GM10266 (cell line): ENCODE results near the gene SEC61B.

Source experiments
- DNase-seq: peaks from one replicate; pipeline ENCODE4 v3.0.0; 2012; ENCODE audit errors: extremely low spot score
- CTCF ChIP-seq: IDR thresholded peaks from 2 replicates; pipeline ENCODE4 v1.5.1; 2012; ENCODE audit warnings: mild to moderate bottlenecking, low read depth; ENCODE audit not compliant: control insufficient read depth, insufficient read depth; ENCODE audit errors: missing control alignments

SEC61B gene

DNA sequence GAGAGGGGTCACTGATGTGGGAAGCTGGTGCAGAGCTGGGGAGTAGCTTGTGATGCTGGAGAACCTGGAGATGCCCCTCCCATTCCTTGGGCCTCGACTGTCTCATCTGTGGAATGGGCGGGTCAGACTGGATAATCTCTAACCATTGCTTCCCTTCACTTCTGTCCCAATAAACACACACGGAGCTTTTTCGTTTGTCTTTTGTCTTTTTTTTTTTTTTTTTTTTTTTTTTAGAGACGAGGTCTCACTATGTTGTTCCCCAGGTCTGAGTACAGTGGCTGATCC, 36.8 kb upstream of the SEC61B start:
- no peak for TF ChIP-seq CTCF
- no peak for DNase-seq

DNA sequence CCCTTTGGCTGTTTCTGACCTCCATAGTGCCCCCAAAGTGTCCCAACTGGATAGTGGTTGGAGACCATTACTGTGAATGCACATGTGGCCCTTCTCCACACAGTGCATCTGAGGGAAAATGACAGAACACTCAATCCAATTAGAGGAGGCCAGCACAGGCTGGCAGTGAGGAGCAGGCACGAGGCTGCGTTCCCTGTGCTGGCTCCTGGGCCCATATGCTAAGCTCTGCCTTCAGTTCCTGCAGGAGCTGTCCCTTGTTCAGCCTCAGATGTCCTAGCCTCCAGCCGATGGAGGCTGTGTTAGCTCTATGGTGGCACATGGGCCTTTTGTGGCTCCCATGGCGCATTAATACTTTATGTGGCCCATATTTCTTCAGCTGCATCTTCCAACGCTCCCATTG, 36.1 kb upstream of the SEC61B start:
- no peak for DNase-seq
- TF ChIP-seq CTCF, result no peak

DNA sequence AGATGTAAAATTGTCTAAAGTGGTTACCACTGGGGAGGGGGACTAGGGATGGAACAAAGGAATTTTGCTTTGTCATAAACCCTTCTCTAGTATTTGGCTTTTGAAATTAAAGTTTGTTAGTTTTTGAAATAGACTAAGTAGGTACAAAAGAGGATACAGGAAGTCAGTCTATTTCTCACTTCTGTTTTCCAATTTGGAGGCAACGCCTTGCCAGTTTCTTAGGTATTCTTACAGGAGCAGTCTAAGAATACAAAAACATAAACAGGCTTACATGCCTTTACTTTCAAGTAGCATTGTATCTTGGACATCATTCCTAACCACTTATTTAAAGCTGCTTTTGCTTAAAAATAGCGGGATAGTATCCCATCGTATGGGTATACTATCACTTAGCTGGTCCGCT, 34.8 kb upstream of the SEC61B start:
- TF ChIP-seq CTCF, result no peak

GRCh38 chr9:99189186-99189585, 32.9 kb upstream of the SEC61B start:
- no peak for DNase-seq
- no peak for TF ChIP-seq CTCF

More for the DNA sequence above, 34.8 kb upstream of the SEC61B start:
- DNase-seq, result no peak

DNA sequence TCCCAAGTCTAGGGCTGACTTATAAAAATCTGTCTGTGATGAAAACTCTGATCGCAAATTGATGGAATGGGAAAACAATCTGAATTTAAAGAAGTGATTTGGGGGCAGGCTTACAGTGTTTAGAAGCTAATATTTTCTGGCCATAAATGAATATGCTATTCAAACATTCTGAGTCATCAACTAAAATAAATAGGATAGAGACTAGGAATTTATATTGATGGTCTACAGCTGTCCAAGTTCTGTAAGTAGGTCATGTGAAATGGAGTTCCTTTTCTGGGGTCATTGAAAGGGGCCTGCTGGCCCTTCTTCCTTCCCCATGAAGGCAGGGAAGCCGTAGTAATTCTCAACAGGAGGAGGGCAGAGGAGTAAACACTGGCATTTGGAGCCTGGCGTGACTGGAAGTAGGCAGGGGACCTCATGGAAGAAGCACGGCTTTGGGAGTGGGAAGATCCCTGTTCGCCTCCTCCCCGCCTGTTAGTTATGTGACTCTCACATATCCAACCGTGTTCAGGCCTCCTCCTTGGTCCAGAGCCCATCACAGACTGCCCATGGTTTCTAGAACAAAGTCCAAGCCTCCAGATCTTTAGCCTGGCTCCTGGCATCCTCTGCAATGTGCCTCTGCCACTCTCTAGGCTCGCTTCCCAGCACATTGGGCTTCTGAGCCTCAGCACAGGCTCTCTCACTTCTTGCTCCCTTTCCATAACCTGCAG, 32.0 kb upstream of the SEC61B start:
- no peak for TF ChIP-seq CTCF
- no peak for DNase-seq

DNA sequence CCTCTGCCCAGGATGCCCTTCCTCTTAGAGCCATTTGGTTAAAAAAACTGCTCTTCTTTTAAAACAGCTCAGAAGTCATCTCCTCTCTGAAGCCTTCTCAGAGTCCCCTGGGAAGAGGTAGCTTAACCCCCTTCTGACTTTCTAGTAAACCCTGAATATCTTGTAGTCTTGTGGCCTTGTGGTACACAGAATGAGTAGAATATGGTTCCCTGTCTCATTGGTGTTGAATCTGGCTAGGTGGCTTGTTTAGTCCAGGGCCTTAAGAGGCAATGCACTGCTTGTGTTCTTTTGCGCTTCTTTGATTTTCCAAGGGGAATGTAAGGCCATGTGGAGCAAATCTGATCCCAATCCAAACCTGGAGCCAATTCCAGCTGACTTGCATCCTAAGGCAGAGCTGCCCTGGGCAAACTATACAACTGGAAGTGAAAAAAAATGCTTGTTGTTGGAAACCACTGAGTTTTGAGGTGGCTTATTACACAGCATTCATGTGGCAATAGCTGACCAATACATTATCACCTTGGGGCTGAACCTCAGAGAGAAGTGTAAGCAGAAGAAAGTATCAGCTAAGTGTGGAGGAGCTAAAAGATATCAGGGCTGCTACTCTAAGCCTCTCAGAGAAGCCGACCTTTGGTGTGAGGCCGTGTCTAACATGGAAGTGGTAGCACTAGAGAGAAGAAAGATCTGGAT, 31.3 kb upstream of the SEC61B start:
- no peak for TF ChIP-seq CTCF

GRCh38 chr9:99192786-99193465, 29.2 kb upstream of the SEC61B start:
- TF ChIP-seq CTCF, result no peak
- no peak for DNase-seq

More for the DNA sequence above, 31.3 kb upstream of the SEC61B start:
- DNase-seq, result no peak
